ENCODE results near the gene KCNJ16.

DNA sequence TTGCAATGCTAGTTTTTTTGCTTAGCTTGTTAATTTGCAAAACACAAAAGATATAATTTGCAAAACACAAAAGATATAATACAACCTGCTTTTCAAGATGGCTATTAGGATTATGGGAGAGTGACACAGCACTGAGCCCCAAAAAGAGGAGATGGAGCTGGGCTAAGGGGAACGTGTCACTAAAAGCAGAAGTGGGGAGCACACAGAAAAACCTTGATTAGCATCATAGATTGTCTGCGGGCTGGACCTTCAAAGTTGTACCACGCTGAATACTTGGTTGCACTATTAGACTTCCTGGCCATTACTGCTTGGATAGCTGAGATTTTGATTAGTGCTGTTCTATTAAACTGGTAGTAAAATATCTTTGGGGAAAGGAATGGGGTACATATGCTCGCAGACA is 36.2 kb downstream of the KCNJ16 start:
- TF ChIP-seq POLR2AphosphoS5 (IDR thresholded peaks at IDR 0.05; ENCODE audit: low read depth, low read length) (no peak), POLR2A (IDR thresholded peaks at IDR 0.05; ENCODE audit: low read depth, low read length) (no peak), TAF1 (IDR thresholded peaks at IDR 0.05; ENCODE audit: low read depth, low read length) (no peak)

Data from GM12891 (cell line).